Measurements from ENCODE around the gene CFAP46.

GRCh38 chr10:132787495-132788179, 154.7 kb downstream of the CFAP46 start:
- TF ChIP-seq POLR2A (IDR thresholded peaks at IDR 0.05) (no peak), POLR2AphosphoS5 (IDR thresholded peaks at IDR 0.05) (no peak)

All from upper lobe of left lung (tissue), 4 donors.